Measurements from ENCODE around the gene PLCXD1.
"Not testable (repeated sequence)": the region's sequence is repeated elsewhere in the genome, so short reads cannot be mapped to it uniquely, and the experiment has no call there.

PLCXD1 gene

GRCh38 chrX:348461-349117 is 67.4 kb downstream of the PLCXD1 start:
- no peak for TF ChIP-seq CTCF (IDR thresholded peaks at IDR 0.05; ENCODE audit: extremely low read depth, missing control alignments)
- no peak for DNase-seq (ENCODE audit: low spot score)

- no peak for DNase-seq (ENCODE audit: low spot score)
- no peak for TF ChIP-seq CTCF (IDR thresholded peaks at IDR 0.05; ENCODE audit: extremely low read depth, missing control alignments)
Measured at GRCh38 chrX:349196-349595, 68.0 kb downstream of the PLCXD1 start.

GRCh38 chrX:349702-350101 is 68.5 kb downstream of the PLCXD1 start:
- TF ChIP-seq CTCF (IDR thresholded peaks at IDR 0.05; ENCODE audit: extremely low read depth, missing control alignments): no peak
- DNase-seq (ENCODE audit: low spot score): no peak

- DNase-seq (ENCODE audit: low spot score): no peak
- no peak for TF ChIP-seq CTCF (IDR thresholded peaks at IDR 0.05; ENCODE audit: extremely low read depth, missing control alignments)
Measured at GRCh38 chrX:350148-350533, 69.0 kb downstream of the PLCXD1 start.

- TF ChIP-seq CTCF (IDR thresholded peaks at IDR 0.05; ENCODE audit: extremely low read depth, missing control alignments): no peak
- DNase-seq (ENCODE audit: low spot score): no peak
Measured at GRCh38 chrX:350534-351323, 69.5 kb downstream of the PLCXD1 start.

- not testable (repeated sequence) for DNase-seq (ENCODE audit: low spot score)
Measured at GRCh38 chrX:351324-351641, 70.1 kb downstream of the PLCXD1 start.

GRCh38 chrX:351736-352135 is 70.6 kb downstream of the PLCXD1 start:
- no peak for TF ChIP-seq CTCF (IDR thresholded peaks at IDR 0.05; ENCODE audit: extremely low read depth, missing control alignments)
- no peak for DNase-seq (ENCODE audit: low spot score)

GRCh38 chrX:352181-352580 is 71.0 kb downstream of the PLCXD1 start:
- no peak for DNase-seq (ENCODE audit: low spot score)
- no peak for TF ChIP-seq CTCF (IDR thresholded peaks at IDR 0.05; ENCODE audit: extremely low read depth, missing control alignments)

All from GM20000 (cell line).